Hematopoietic multipotent progenitor cell treated with erythropoietin and hydrocortisone succinate and interleukin-3 and kit ligand, for 8 days (in vitro differentiated cells): ENCODE measurements around the gene DDX47.
"Not testable (repeated sequence)": the region's sequence is repeated elsewhere in the genome, so short reads cannot be mapped to it uniquely, and the experiment has no call there.

Source experiments
- DNase-seq: peaks from one replicate; pipeline ENCODE4 v3.0.0-alpha.2; 2015

DDX47 gene

GRCh38 chr12:12797794-12798152 is 15.4 kb upstream of the DDX47 start:
- DNase-seq: no peak

GRCh38 chr12:12798480-12798879 is 14.7 kb upstream of the DDX47 start:
- no peak for DNase-seq

- DNase-seq: no peak
Observed at GRCh38 chr12:12799163-12799920, 13.8 kb upstream of the DDX47 start.

- DNase-seq: no peak
Observed at GRCh38 chr12:12800406-12801180, 12.6 kb upstream of the DDX47 start.

GRCh38 chr12:12801656-12802055 is 11.5 kb upstream of the DDX47 start:
- not testable (repeated sequence) for DNase-seq

GRCh38 chr12:12803186-12803585 is 10.0 kb upstream of the DDX47 start:
- peak; percentile 83 for DNase-seq

GRCh38 chr12:12804011-12804410 is 9.1 kb upstream of the DDX47 start:
- no peak for DNase-seq

GRCh38 chr12:12804432-12804886 is 8.7 kb upstream of the DDX47 start:
- DNase-seq: no peak

- peak; percentile 77 for DNase-seq
Observed at GRCh38 chr12:12806784-12807516, 6.2 kb upstream of the DDX47 start.

- DNase-seq: not testable (repeated sequence)
Observed at GRCh38 chr12:12807517-12807903, 5.6 kb upstream of the DDX47 start.

- no peak for DNase-seq
Observed at GRCh38 chr12:12807970-12808702, 5.0 kb upstream of the DDX47 start.

GRCh38 chr12:12810553-12811021 is 2.6 kb upstream of the DDX47 start:
- DNase-seq: peak; percentile 41

GRCh38 chr12:12811343-12811742 is 1.8 kb upstream of the DDX47 start:
- no peak for DNase-seq

- no peak for DNase-seq
Observed at GRCh38 chr12:12812174-12812573, 972 bp upstream of the DDX47 start.

- no peak for DNase-seq
Observed at GRCh38 chr12:12812618-12813119, 477 bp upstream of the DDX47 start.

- DNase-seq: no peak
Observed at GRCh38 chr12:12817616-12818015, 4.5 kb downstream of the DDX47 start.

GRCh38 chr12:12818701-12819100 is 5.6 kb downstream of the DDX47 start:
- DNase-seq: no peak

GRCh38 chr12:12819221-12819620 is 6.1 kb downstream of the DDX47 start:
- DNase-seq: no peak

- DNase-seq: no peak
Observed at GRCh38 chr12:12819752-12820311, 6.7 kb downstream of the DDX47 start.

GRCh38 chr12:12820376-12820775 is 7.2 kb downstream of the DDX47 start:
- not testable (repeated sequence) for DNase-seq

GRCh38 chr12:12821975-12822374 is 8.8 kb downstream of the DDX47 start:
- no peak for DNase-seq

- DNase-seq: no peak
Observed at GRCh38 chr12:12822886-12823285, 9.7 kb downstream of the DDX47 start.
